Activated naive CD4-positive, alpha-beta T cell (primary cell): ENCODE results near the gene FGD4.
"Not testable (repeated sequence)": the region's sequence is repeated elsewhere in the genome, so short reads cannot be mapped to it uniquely, and the experiment has no call there.

Experiments
- DNase-seq, 4 experiments: peaks; one replicate each; lab custom pipeline; 2025; lab: John Stamatoyannopoulos, UW

FGD4 gene

GRCh38 chr12:32493282-32493681 lies 93.9 kb downstream of the FGD4 start:
- DNase-seq = no peak

- no peak for DNase-seq
Observed at GRCh38 chr12:32494656-32495055, 95.3 kb downstream of the FGD4 start.

GRCh38 chr12:32496946-32497345 lies 97.6 kb downstream of the FGD4 start:
- no peak for DNase-seq

GRCh38 chr12:32497864-32498263 lies 98.5 kb downstream of the FGD4 start:
- no peak for DNase-seq

- DNase-seq = no peak
Observed at GRCh38 chr12:32499048-32499447, 99.7 kb downstream of the FGD4 start.

- no peak for DNase-seq
Observed at GRCh38 chr12:32501835-32502333, 102.5 kb downstream of the FGD4 start.

GRCh38 chr12:32502693-32503502 lies 103.5 kb downstream of the FGD4 start:
- DNase-seq = no peak

- DNase-seq = no peak
Observed at GRCh38 chr12:32503730-32504129, 104.4 kb downstream of the FGD4 start.

GRCh38 chr12:32504591-32504990 lies 105.2 kb downstream of the FGD4 start:
- no peak for DNase-seq

GRCh38 chr12:32505067-32505945 lies 105.9 kb downstream of the FGD4 start:
- no peak for DNase-seq

GRCh38 chr12:32507096-32507941 lies 108.0 kb downstream of the FGD4 start:
- not testable (repeated sequence) for DNase-seq

- DNase-seq = no peak
Observed at GRCh38 chr12:32507942-32508320, 108.6 kb downstream of the FGD4 start.

GRCh38 chr12:32508626-32509025 lies 109.3 kb downstream of the FGD4 start:
- no peak for DNase-seq

- no peak for DNase-seq
Observed at GRCh38 chr12:32509328-32510091, 110.2 kb downstream of the FGD4 start.

- not testable (repeated sequence) for DNase-seq
Observed at GRCh38 chr12:32511976-32512375, 112.6 kb downstream of the FGD4 start.

- DNase-seq = no peak
Observed at GRCh38 chr12:32512379-32512778, 113.0 kb downstream of the FGD4 start.

- DNase-seq = no peak
Observed at GRCh38 chr12:32512910-32513309, 113.6 kb downstream of the FGD4 start.

GRCh38 chr12:32515137-32515873 lies 115.9 kb downstream of the FGD4 start:
- no peak for DNase-seq

GRCh38 chr12:32516230-32516629 lies 116.9 kb downstream of the FGD4 start:
- no peak for DNase-seq

- no peak for DNase-seq
Observed at GRCh38 chr12:32517966-32518365, 118.6 kb downstream of the FGD4 start.
